Transverse colon (tissue), 4 donors: Measurements from ENCODE around the gene KRT13.

Experiments used
- EP300 ChIP-seq: sonication (generic); formaldehyde crosslinking; IDR thresholded peaks from one replicate; pipeline ENCODE4 v1.6.1; 2017; ENCODE audit warnings: antibody characterized with exemption, low read depth
- POLR2AphosphoS5 ChIP-seq, 3 donors: sonication (generic); formaldehyde crosslinking; IDR thresholded peaks; one replicate each; pipeline ENCODE4 v1.6.1; 2016; ENCODE audit warnings: antibody characterized with exemption in 3 of 3
- TF ChIP-seq, protein P1 (sequence below), 5 experiments: fragments of 200-600 bp in 3 of 5; fragments of 450-650 bp in 2 of 5; sonication (generic) in 3 of 5; IDR thresholded peaks; 1 replicate in 2 of 5; 2 replicates in 3 of 5; pipeline ENCODE4 v1.5.1; 2016 to 2017; ENCODE audit warnings: antibody characterized with exemption in 5 of 5, inconsistent platforms in 3 of 5, mild to moderate bottlenecking in 2 of 5, moderate library complexity in 1 of 5

DNA sequence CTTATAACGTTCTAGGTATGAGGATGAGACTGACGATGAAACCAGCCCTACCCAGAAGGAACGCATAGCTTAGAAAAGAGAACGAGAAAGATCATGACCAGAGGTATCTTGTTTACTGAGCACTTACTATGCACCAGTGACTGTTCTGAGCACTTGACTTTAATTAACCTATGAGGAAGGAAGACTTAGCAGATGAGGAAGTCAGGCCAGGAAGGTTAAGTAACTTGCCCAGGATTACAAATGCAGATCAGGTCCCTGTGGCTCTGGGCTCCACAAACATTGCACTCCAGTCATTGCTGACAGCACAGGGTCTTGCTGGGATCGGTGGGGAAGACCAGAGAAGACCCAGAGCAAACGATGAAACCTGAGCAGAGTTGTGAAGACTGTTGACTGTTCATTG lies 7.1 kb downstream of the KRT13 start:
- TF ChIP-seq, protein P1, sequence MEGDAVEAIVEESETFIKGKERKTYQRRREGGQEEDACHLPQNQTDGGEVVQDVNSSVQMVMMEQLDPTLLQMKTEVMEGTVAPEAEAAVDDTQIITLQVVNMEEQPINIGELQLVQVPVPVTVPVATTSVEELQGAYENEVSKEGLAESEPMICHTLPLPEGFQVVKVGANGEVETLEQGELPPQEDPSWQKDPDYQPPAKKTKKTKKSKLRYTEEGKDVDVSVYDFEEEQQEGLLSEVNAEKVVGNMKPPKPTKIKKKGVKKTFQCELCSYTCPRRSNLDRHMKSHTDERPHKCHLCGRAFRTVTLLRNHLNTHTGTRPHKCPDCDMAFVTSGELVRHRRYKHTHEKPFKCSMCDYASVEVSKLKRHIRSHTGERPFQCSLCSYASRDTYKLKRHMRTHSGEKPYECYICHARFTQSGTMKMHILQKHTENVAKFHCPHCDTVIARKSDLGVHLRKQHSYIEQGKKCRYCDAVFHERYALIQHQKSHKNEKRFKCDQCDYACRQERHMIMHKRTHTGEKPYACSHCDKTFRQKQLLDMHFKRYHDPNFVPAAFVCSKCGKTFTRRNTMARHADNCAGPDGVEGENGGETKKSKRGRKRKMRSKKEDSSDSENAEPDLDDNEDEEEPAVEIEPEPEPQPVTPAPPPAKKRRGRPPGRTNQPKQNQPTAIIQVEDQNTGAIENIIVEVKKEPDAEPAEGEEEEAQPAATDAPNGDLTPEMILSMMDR (IDR thresholded peaks at IDR 0.05), result no peak
- TF ChIP-seq EP300 (no peak), POLR2AphosphoS5 (IDR thresholded peaks at IDR 0.05) (no peak)
